ENCODE results near the gene TIAM2.

Gene TIAM2

GRCh38 chr6:155259897-155260296 is 264.8 kb downstream of the TIAM2 start:
- no peak overlapping the region for H3K4me3 ChIP-seq (ENCODE audit: low read depth, low read length)
- ChIA-PET CTCF (interaction anchor here (1.3 to 4.4 kb wide), 6 partner anchors 9 to 86 kb away, joined by 5 to 32 read pairs (median 7); no protein-coding TSS in a partner anchor), POLR2A (no interaction called here)
- DNase-seq (ENCODE audit: low read depth, low spot score), result no peak
- TF ChIP-seq CTCF (IDR thresholded peaks at IDR 0.05; ENCODE audit: insufficient read depth, low read length, missing control alignments), result no peak

DNA sequence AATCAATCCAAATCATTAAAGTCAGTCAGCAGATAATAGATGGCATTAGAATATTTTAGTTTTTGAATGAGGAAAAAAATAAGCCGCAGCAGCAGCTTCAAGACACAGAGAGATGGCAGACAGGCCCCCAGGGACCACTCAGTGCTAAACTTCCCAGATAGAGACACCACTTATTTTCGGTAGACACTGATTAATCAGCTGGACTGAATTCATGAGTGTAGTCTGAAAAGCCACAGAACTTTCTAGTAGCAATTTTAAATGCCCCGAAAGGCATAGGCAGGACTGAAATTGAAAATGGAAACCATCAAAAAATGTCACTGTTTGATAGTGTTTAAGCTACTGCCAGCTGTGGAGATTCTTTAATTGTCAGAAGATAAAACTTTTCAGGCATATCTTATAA is 265.6 kb downstream of the TIAM2 start:
- TF ChIP-seq CTCF (IDR thresholded peaks at IDR 0.05; ENCODE audit: insufficient read depth, low read length, missing control alignments), result no peak
- DNase-seq (ENCODE audit: low read depth, low spot score), result no peak
- H3K4me3 ChIP-seq (ENCODE audit: low read depth, low read length), result no peak overlapping the region
- ChIA-PET POLR2A (no interaction called here), CTCF (interaction anchor here (0.7 to 2.4 kb wide), 5 partner anchors 10 to 585 kb away, joined by 3 to 10 read pairs (median 5); no protein-coding TSS in a partner anchor)

DNA sequence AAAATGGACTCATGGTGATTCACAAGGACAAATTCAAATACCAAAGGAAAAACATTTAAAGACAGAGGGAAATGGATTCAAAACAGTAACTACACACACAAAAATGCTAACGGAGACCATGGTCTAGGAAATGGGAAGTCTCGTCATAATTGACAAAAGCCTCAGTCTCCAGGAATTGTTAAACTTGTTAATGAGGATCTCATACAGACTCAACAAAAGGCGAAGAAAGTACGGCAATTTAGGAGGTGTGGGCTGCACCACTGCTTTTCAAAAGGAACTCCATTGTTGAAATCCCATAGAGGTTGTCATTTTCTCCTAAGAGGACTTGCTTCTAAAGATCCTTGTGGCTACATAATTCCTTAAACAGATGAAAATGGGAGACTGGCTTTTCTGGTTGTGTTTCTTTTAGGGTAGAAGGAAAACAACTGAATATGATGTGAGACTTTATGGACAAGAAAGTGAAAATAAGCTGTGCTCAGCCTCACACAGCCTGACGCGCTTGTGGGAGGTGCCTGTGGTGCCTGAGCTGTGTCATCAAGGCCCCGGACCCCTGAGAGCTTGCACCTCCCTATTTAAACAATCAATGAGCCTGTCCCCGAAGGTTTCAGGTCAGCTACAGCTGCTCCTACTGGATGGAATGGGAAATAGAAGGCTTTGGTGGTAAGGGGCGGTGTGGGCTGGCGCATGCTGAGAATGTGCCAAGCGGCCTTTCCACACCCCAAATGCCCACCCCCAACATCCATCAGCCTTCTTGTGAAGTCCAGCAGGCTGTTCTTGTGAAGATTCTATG is 266.2 kb downstream of the TIAM2 start:
- POLR2A ChIA-PET, result no interaction called here
- no peak for TF ChIP-seq CTCF (IDR thresholded peaks at IDR 0.05; ENCODE audit: insufficient read depth, low read length, missing control alignments)
- no peak for DNase-seq (ENCODE audit: low read depth, low spot score)
- H3K4me3 ChIP-seq (ENCODE audit: low read depth, low read length), result no peak overlapping the region
- CTCF ChIA-PET, result interaction anchor here (0.7 to 2.6 kb wide), 7 partner anchors 9 to 586 kb away, joined by 3 to 16 read pairs (median 6); no protein-coding TSS in a partner anchor

DNA sequence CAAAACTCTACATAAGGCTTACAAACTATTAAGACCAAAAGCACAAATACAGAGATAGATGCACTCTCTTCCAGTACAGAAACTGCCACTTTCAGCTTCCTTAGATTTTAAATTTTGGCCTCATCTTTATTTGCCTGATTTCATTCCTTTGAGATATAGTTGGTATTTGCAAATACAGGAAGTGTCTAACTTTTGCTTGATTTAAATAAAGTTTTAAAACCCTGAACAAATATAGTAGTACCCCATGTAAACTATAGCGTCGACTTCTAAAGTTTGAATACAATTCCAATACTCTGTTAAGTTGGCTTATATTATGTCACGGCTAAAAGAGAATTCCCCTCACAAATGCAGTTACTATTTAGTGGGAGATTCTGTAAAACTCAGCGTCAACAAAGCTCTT is 267.5 kb downstream of the TIAM2 start:
- DNase-seq (ENCODE audit: low read depth, low spot score), result no peak
- ChIA-PET CTCF (interaction anchor here (0.7 to 2.6 kb wide), 5 partner anchors 12 to 334 kb away, joined by 3 to 16 read pairs (median 9); no protein-coding TSS in a partner anchor), POLR2A (no interaction called here)
- TF ChIP-seq CTCF (IDR thresholded peaks at IDR 0.05; ENCODE audit: insufficient read depth, low read length, missing control alignments), result no peak
- H3K4me3 ChIP-seq (ENCODE audit: low read depth, low read length), result no peak overlapping the region

- H3K4me3 ChIP-seq (ENCODE audit: low read depth, low read length), result no peak within 1 kb of the TSS
- no peak for DNase-seq (ENCODE audit: low read depth, low spot score)
- CTCF ChIA-PET, result interaction anchor here (1.2 to 2.6 kb wide), 4 partner anchors 13 to 335 kb away, joined by 4 to 16 read pairs (median 10); no protein-coding TSS in a partner anchor
- POLR2A ChIA-PET, result no interaction called here
- TF ChIP-seq CTCF (IDR thresholded peaks at IDR 0.05; ENCODE audit: insufficient read depth, low read length, missing control alignments), result no peak
Measured at GRCh38 chr6:155263373-155264063, 268.4 kb downstream of the TIAM2 start, which contains the start of gene CLDN20. CLDN20 (plus strand) TSS chr6:155264013; CDS start chr6:155275720, 11,707 bp downstream.

Measured in AG04449 (cell line).